GM19468 (cell line): ENCODE measurements around the gene COX6A2.
A peak's percentile ranks its signal among the peaks of the same experiment; 100 is the strongest.
"Not testable (repeated sequence)": the region's sequence is repeated elsewhere in the genome, so short reads cannot be mapped to it uniquely, and the experiment has no call there.

Experiments used
- ATAC-seq: cut with Tn5 transposase; IDR thresholded peaks from one replicate; pipeline ENCODE4 v1.9.1; 2021; ENCODE audit warnings: mild to moderate bottlenecking, moderate library complexity, moderate number of reproducible peaks; ENCODE audit not compliant: unreplicated experiment; ENCODE audit errors: extremely low read depth

The COX6A2 gene

GRCh38 chr16:31464348-31464769, 36.2 kb upstream of the COX6A2 start:
- no peak for ATAC-seq

GRCh38 chr16:31461921-31462804, 34.0 kb upstream of the COX6A2 start:
- ATAC-seq: no peak

DNA sequence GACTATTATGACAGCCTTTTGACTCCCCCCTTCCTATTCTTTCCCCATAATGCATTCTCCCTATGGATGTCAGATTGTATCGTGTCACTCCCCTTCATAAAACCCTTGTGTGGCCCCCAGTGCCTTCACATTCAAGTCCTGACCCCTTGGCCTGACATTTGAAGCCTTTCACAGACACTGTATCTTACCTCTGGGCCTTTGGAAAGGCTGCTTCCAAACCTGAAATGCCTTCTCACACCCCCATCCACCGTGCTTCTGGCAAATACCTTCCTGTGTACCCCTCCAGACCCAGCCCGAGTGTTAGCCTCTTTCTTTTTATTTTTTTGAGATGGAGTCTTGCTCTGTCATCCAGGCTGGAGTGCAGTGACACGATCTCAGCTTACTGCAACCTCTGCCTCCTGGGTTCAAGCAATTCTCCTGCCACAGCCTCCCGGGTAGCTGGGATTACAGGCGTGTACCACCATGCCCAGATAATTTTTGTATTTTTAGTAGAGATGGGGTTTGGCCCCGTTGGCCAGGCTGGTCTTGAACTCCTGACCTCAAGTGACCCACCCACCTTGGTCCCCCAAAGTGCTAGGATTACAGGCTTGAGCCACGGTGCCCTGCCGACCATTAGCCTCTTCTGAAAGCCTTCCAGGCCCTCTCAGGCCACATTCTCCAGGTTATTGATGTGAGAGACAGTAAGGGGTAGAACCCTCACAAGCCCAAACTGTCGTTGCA, 33.2 kb upstream of the COX6A2 start:
- no peak for ATAC-seq

DNA sequence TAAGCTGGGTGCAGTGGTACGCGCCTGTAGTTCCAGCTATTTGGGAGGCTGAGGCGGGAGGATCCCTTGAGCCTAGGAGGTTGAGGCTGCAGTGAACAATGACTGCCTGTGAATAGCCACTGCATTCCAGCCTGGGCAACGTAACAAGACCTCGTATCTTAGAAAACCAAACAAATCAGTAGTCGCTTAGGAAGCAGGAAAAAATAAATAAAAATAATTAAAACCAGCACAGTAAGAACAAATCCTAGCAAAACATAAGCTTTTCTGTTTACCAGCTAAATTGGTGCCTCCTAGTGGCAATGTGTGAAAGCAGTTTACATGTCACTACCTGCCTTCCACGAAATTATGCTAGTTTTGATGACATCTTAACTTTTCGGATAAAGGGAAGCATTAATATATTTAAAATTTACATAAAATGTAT, 32.4 kb upstream of the COX6A2 start:
- no peak for ATAC-seq

DNA sequence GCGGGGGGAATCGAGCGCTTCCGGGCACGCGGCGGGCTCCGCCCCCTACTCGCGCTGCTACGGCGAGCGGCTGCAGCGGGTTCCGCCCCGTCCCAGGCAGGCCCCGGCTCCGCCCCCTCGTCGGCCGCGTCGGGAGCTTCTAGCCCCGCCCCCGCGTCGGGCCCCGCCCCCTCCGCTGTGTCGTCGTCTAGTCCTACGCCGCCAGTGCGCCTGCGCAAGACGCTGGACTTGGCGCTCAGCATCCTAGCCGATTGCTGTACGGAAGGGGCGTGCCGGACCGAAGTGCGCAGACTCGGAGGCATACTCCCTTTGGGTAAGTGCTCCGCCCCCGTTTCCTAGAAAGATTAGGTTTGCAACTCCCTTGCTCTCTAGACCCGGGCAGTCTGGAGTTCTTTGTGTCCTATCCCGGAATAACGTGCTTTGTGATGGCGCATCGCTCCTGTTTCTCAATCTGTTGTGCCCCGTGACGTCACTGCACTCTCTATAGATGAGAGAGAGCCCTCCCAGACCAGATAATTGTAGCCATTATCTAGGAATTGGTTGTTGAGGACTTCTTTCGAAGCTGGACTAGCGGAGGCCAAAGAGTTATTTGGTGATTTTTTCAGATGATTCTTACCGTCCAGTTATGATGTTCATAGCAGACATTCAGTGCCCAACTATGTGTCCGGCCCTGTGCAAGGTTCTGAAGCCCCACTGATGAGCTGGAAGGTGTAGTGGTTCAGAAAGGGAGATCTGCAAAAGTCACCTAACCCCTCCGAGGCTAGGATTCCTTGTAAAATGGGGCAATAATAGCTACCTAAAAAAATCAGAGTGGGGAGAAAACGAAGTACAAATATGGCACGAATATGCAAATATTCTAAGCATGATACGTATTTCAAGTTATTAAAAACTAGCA, 31.8 kb upstream of the COX6A2 start:
- peak; percentile 69 for ATAC-seq

- peak; percentile 51 for ATAC-seq
Measured at GRCh38 chr16:31458844-31459686, 30.9 kb upstream of the COX6A2 start, which contains the start of gene ARMC5. TSS of gene ARMC5 (plus strand) at chr16:31459501. CDS start at chr16:31459525, 24 bp downstream.

- ATAC-seq: no peak
Measured at GRCh38 chr16:31458073-31458843, 30.1 kb upstream of the COX6A2 start.

DNA sequence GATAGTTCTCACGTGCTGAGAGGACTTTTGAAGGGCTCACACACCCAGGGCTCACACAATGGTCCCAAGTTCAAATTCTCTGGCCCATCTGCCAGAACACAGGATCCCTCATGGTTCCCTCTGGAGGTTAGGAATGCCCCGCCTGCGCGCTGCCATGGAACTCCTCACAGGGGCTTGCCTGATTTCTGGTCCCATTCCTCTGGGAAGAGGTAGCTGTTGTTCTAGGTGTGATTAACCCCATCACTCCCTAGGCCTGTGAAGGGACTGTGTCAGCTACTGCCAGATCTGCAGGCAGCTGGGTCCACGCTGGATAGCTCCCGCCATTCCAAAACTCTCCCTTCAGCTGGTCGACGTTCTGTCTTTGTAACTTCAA, 28.8 kb upstream of the COX6A2 start:
- ATAC-seq: no peak

- no peak for ATAC-seq
Measured at GRCh38 chr16:31455601-31456314, 27.6 kb upstream of the COX6A2 start.

GRCh38 chr16:31453255-31454204, 25.4 kb upstream of the COX6A2 start:
- ATAC-seq: no peak

DNA sequence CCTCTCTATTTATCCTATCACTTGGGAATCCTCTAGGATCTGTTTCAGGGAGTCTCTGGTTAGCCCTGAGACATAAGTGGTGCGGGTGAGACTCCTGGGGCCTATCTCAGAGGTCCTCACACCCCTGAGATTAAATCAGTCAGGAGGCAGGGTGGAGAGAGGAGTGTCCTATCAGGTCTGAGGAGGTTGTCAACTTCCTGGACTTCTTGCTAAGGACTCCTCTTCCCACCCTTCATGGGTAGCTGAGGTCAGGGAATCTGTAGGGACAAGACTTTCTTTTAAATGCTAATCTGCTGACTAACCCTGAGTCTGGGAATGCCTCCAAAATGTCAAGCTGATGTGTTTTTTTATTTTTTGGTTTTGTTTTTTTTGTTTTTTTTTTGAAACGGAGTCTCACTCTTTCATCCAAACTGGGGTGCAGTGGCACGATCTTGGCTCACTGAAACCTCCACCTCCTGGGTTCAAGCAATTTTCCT, 24.5 kb upstream of the COX6A2 start:
- ATAC-seq: no peak

- no peak for ATAC-seq
Measured at GRCh38 chr16:31451681-31452351, 23.7 kb upstream of the COX6A2 start.

- ATAC-seq: no peak
Measured at GRCh38 chr16:31451201-31451600, 23.0 kb upstream of the COX6A2 start.

- not testable (repeated sequence) for ATAC-seq
Measured at GRCh38 chr16:31445931-31446330, 17.8 kb upstream of the COX6A2 start.

DNA sequence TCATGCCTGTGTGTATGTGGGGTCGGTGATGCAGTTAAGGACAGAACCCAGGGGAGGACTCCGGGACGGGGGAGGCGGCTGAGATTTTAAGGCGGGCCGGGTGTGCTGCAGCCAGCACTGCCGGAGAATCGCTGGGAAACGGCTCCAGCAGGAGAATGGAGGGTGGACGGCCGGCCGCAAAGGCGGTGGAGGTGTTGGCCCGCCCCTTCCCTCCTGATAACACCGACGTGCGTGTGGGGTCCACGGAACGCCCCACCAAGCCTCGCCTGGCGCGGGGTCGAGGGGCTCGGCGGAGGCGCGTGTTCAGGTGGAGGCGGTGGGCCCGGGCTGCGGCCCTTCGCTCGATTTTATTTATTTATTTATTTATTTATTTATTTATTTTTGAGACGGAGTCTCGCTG, 13.8 kb upstream of the COX6A2 start:
- ATAC-seq: no peak

DNA sequence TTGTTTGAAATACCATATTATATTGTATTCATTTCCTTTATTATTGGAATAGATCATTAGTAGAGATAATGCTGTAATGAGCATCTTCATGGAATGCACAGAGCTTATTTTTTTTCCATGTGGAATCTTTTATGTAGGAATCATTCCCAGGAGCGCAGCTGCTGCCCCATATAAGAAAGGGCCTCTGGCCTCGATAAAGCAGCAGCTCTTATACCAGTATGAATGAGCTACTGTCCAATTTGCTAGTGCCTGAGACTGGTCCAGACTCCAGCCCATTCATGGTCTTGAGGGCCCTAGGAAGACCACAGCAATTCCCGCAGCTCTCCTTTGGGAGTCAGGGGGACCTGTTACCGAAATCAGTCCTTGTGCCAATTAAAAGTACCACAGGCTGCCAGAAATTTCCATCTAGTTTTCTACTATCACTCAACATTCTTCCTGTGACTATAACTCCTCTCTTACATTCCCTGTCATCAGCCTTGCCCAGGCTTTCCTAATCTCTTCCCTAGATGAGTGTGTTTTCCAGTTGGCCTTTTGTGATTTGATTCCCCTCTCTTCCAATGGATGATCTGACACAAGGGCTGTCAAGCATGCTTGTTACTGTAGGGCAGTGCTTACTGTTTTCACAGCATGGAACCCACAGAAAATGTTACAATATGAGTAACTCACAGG, 12.5 kb upstream of the COX6A2 start:
- ATAC-seq: no peak
